Heart left ventricle (tissue), 13 donors: ENCODE results near the gene MAGEB17.

Source experiments
- CTCF ChIP-seq, 12 donors: fragments of 200-600 bp; sonication (generic) in 4 of 12; IDR thresholded peaks; one replicate each; pipeline versions ENCODE4 v1.5.0 to v1.8.0; 2018 to 2022; ENCODE audit warnings: antibody characterized with exemption in 12 of 12, mild to moderate bottlenecking in 5 of 12
- POLR2A ChIP-seq, 2 donors: fragments of 450-650 bp; IDR thresholded peaks; one replicate each; pipeline ENCODE4 v1.6.1; 2017; ENCODE audit warnings: antibody characterized with exemption in 2 of 2, mild to moderate bottlenecking in 2 of 2, moderate library complexity in 2 of 2
- donor health status: ischemic (EF 13 %, LVEDD 7.1; RV severe dilation, severe dysfunction).
- donor health status: DM: no; HTN: yes; CAD: no.
- donor health status: DM: no; HTN: no; CAD: no.
- donor health status: ischemic (EF 25% LVEDD 6.9; RV normal size, moderate dysfunction).
- donor health status: ischemic (EF 25% LVEDD 5.7; RV mildly dilated, moderate dysfunction).
- donor health status: ischemic (EF 35%, LVEDD 5.7; RV mildly dilated, moderate dysfunction).
- donor health status: nonischemic (EF 11% LVEDD 7.7; RV severe dilation, severe dysfunction).
- donor health status: DM: yes; HTN: yes; CAD: no.
- donor health status: PGD.
- donor health status: ischemic (EF 29% LVEDD 5.4; RV normal size, mild dysfunction).
- donor health status: nonischemic (EF 23%, LVEDD 6.1; RV moderate dilation, normal function).

DNA sequence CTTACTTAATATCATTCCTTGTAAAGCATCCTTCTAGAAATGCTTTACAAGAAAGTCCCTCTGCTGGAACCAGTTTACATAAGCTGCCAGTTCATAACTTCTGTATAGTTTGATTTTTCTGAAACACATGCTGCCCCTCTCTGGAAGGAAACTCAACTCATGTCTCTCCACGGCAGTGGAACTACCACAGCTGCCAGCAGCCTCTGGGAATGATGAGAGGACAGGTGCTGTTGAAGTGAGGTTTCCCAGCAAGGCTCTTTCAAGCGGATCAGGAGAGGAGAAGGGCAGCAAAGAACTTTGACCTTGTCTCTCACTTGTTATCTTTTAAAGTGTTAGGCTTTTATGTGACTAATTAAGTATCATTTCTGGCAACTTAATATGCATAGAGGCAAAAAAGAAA is 36.6 kb upstream of the MAGEB17 start:
- TF ChIP-seq CTCF (IDR thresholded peaks at IDR 0.05) (no peak), POLR2A (IDR thresholded peaks at IDR 0.05) (no peak)
